ENCODE results near the gene PDRG1.

GRCh38 chr20:31922181-31922580 lies 29.7 kb downstream of the PDRG1 start:
- no peak for TF ChIP-seq EZH2 (IDR thresholded peaks at IDR 0.05; ENCODE audit: insufficient read depth, low read length)
- TF ChIP-seq CTCF (IDR thresholded peaks at IDR 0.05; ENCODE audit: insufficient read depth, low read depth, low read length), result no peak

All from astrocyte (in vitro differentiated cells and primary cell).